H1 (cell line): ENCODE data around the gene MMD. TPM values are rescaled to one million over a fixed set of nuclear protein-coding genes. Genes with fewer than 3 reads are reported as not detected.

Source experiments
- CTCF ChIA-PET: fragments of 300-600 bp; sonication (Branson Sonifier 250); formaldehyde crosslinking; loops from one replicate; lab custom pipeline; 2021; ENCODE audit not compliant: partially characterized antibody; lab: Charles Lee
- POLR2A ChIA-PET: fragments of 300-600 bp; sonication (Branson Sonifier 250); formaldehyde crosslinking; loops from one replicate; lab custom pipeline; 2021; ENCODE audit warnings: inconsistent platforms; ENCODE audit not compliant: partially characterized antibody; lab: Charles Lee
- DNase-seq, 2 experiments: peaks; one replicate each; pipeline versions ENCODE4 v3.0.0 to v3.0.0-alpha.2; 2010 to 2022; ENCODE audit warnings: low spot score in 2 of 2, low read depth in 1 of 2, mixed read lengths in 1 of 2
- FAIRE-seq: peaks from 2 replicates; lab custom pipeline; 2011; peaks lifted over from hg19 to GRCh38; lab: Jason Lieb, UNC
- H2AFZ ChIP-seq: 2 replicates; pipeline ENCODE4 v1.8.1; 2012; ENCODE audit warnings: low read length, inconsistent platforms
- H2AK5ac ChIP-seq: 2 replicates; pipeline ENCODE4 v1.6.1; 2013; ENCODE audit warnings: low read depth, low read length
- H2BK120ac ChIP-seq: replicated peaks from 2 replicates; pipeline ENCODE3; 2013; ENCODE audit warnings: low read depth, low read length, inconsistent platforms
- H2BK12ac ChIP-seq: 2 replicates; pipeline ENCODE4 v1.6.1; 2013; ENCODE audit warnings: low read depth, low read length
- H2BK15ac ChIP-seq: 2 replicates; pipeline ENCODE4 v1.6.1; 2013; ENCODE audit warnings: low read length
- H2BK20ac ChIP-seq: 2 replicates; pipeline ENCODE4 v1.6.1; 2013; ENCODE audit warnings: low read length
- H2BK5ac ChIP-seq: 2 replicates; pipeline ENCODE4 v1.6.1; 2013; ENCODE audit warnings: low read depth, low read length
- H3K14ac ChIP-seq: 2 replicates; pipeline ENCODE4 v1.6.1; 2013; ENCODE audit warnings: inconsistent platforms; ENCODE audit not compliant: insufficient read length
- H3K18ac ChIP-seq: 2 replicates; pipeline ENCODE4 v1.6.1; 2013; ENCODE audit warnings: low read length; ENCODE audit errors: extremely low read depth
- H3K23ac ChIP-seq: 2 replicates; pipeline ENCODE4 v1.6.1; 2013; ENCODE audit warnings: inconsistent platforms; ENCODE audit not compliant: insufficient read length
- H3K23me2 ChIP-seq: 2 replicates; pipeline ENCODE4 v1.6.1; 2013; ENCODE audit warnings: low read depth, low read length
- H3K27ac ChIP-seq: 2 replicates; pipeline ENCODE4 v1.6.1; 2011; ENCODE audit warnings: low read depth, low read length, inconsistent platforms
- H3K27me3 ChIP-seq, 4 experiments: replicated peaks in 1 of 4; 1 replicate in 1 of 4; 2 replicates in 3 of 4; pipeline versions ENCODE4 v1.6.1 to v1.8.1; 2011 to 2013; ENCODE audit warnings: low read length in 3 of 4, mild to moderate bottlenecking in 3 of 4, inconsistent platforms in 2 of 4, mixed read lengths in 2 of 4, moderate library complexity in 1 of 4; ENCODE audit not compliant: control insufficient read depth in 3 of 4, insufficient read depth in 3 of 4; ENCODE audit errors: extremely low read depth in 1 of 4
- H3K36me3 ChIP-seq, 4 experiments: 2 replicates each; pipeline versions ENCODE4 v1.6.1 to v1.8.1; 2011 to 2013; ENCODE audit warnings: mild to moderate bottlenecking in 4 of 4, low read length in 3 of 4, moderate library complexity in 2 of 4, control low read depth in 1 of 4, inconsistent platforms in 1 of 4; ENCODE audit not compliant: insufficient read depth in 4 of 4, control insufficient read depth in 2 of 4
- H3K4ac ChIP-seq: replicated peaks from 2 replicates; pipeline ENCODE3; 2013; ENCODE audit warnings: low read length, low read depth, mixed read lengths, inconsistent platforms; ENCODE audit not compliant: insufficient read length
- H3K4me1 ChIP-seq, 4 experiments: replicated peaks in 1 of 4; 1 replicate in 1 of 4; 2 replicates in 3 of 4; pipeline versions ENCODE4 v1.6.1 to v1.8.1; 2011 to 2013; ENCODE audit warnings: low read length in 3 of 4, inconsistent platforms in 2 of 4, mixed read lengths in 1 of 4; ENCODE audit not compliant: insufficient read depth in 4 of 4, control insufficient read depth in 3 of 4
- H3K4me2 ChIP-seq, 2 experiments: 2 replicates each; pipeline versions ENCODE4 v1.6.1 to v1.8.1; 2011 to 2013; ENCODE audit warnings: low read depth in 2 of 2, low read length in 2 of 2, control low read depth in 1 of 2, inconsistent platforms in 1 of 2, mild to moderate bottlenecking in 1 of 2; ENCODE audit not compliant: insufficient read depth in 1 of 2
- H3K4me3 ChIP-seq, 4 experiments: fragments of 200-600, 300-600 bp in 1 of 4; sonication (generic), shearing (Covaris generic), sonication (Bioruptor Twin) in 1 of 4; 2 replicates each; pipeline versions ENCODE4 v1.5.1 to v1.8.1; 2011 to 2016; ENCODE audit warnings: low read length in 4 of 4, low read depth in 3 of 4, control low read depth in 2 of 4, inconsistent platforms in 2 of 4, mild to moderate bottlenecking in 2 of 4, mixed read lengths in 1 of 4, moderate library complexity in 1 of 4; ENCODE audit not compliant: insufficient read depth in 2 of 4; ENCODE audit errors: extremely low read depth in 1 of 4
- H3K56ac ChIP-seq: replicated peaks from 2 replicates; pipeline ENCODE3; 2013; ENCODE audit warnings: low read depth, mild to moderate bottlenecking, mixed read lengths, low read length, inconsistent platforms; ENCODE audit not compliant: insufficient read length
- H3K79me1 ChIP-seq: 2 replicates; pipeline ENCODE4 v1.6.1; 2013; ENCODE audit warnings: low read depth, low read length, control low read depth
- H3K79me2 ChIP-seq, 2 experiments: 2 replicates each; pipeline versions ENCODE4 v1.6.1 to v1.8.1; 2012 to 2013; ENCODE audit warnings: low read length in 2 of 2, mild to moderate bottlenecking in 2 of 2, inconsistent platforms in 1 of 2; ENCODE audit not compliant: insufficient read depth in 2 of 2, control insufficient read depth in 1 of 2
- H3K9ac ChIP-seq, 4 experiments: replicated peaks in 1 of 4; 1 replicate in 1 of 4; 2 replicates in 3 of 4; pipeline versions ENCODE4 v1.6.1 to v1.8.1; 2011 to 2013; ENCODE audit warnings: low read depth in 3 of 4, low read length in 3 of 4, control low read depth in 2 of 4, mild to moderate bottlenecking in 2 of 4, moderate library complexity in 2 of 4, inconsistent platforms in 1 of 4; ENCODE audit errors: extremely low read depth in 1 of 4
- H3K9me3 ChIP-seq, 2 experiments: 2 replicates each; pipeline versions ENCODE4 v1.6.1 to v1.8.1; 2012 to 2013; ENCODE audit warnings: mild to moderate bottlenecking in 2 of 2, moderate library complexity in 2 of 2, control low read depth in 1 of 2, inconsistent platforms in 1 of 2, low read depth in 1 of 2, low read length in 1 of 2, mixed read lengths in 1 of 2; ENCODE audit not compliant: insufficient read depth in 2 of 2
- H4K20me1 ChIP-seq, 2 experiments: replicated peaks in 1 of 2; 2 replicates each; pipeline versions ENCODE3 to v1.8.1; 2011 to 2013; ENCODE audit warnings: inconsistent platforms in 2 of 2, low read length in 2 of 2, mild to moderate bottlenecking in 1 of 2; ENCODE audit not compliant: insufficient read depth in 2 of 2, control insufficient read depth in 1 of 2
- H4K5ac ChIP-seq: 2 replicates; pipeline ENCODE4 v1.6.1; 2013; ENCODE audit warnings: low read length, low read depth, mixed read lengths, inconsistent platforms; ENCODE audit not compliant: insufficient read length
- H4K8ac ChIP-seq: 2 replicates; pipeline ENCODE4 v1.8.0; 2013; ENCODE audit warnings: mild to moderate bottlenecking, moderate library complexity, low read length, inconsistent platforms; ENCODE audit not compliant: insufficient read depth; ENCODE audit errors: extremely low read depth
- H4K91ac ChIP-seq: replicated peaks from 2 replicates; pipeline ENCODE3; 2013; ENCODE audit warnings: low read length, mixed read lengths, inconsistent platforms; ENCODE audit not compliant: insufficient read length
- BACH1 ChIP-seq: IDR thresholded peaks from 2 replicates; pipeline ENCODE4 v1.6.1; 2012; ENCODE audit warnings: low read length, improper control_type of control experiment
- BRCA1 ChIP-seq: IDR thresholded peaks from 2 replicates; pipeline ENCODE4 v1.6.1; 2012; ENCODE audit warnings: low read depth, low read length, improper control_type of control experiment
- CEBPB ChIP-seq: IDR thresholded peaks from 2 replicates; pipeline ENCODE4 v1.6.1; 2012; ENCODE audit warnings: low read depth, low read length
- EZH2 ChIP-seq: fragments of 200-600 bp; sonication (generic); IDR thresholded peaks from 2 replicates; pipeline ENCODE4 v1.7.1; 2012; ENCODE audit warnings: low read depth, mild to moderate bottlenecking, moderate library complexity, low read length, inconsistent platforms; ENCODE audit not compliant: severe bottlenecking
- KDM5A ChIP-seq: fragments of 200-600 bp; IDR thresholded peaks from 2 replicates; pipeline ENCODE4 v1.7.1; 2012; ENCODE audit warnings: mild to moderate bottlenecking, low read length, inconsistent platforms, mixed read lengths
- NRF1 ChIP-seq: IDR thresholded peaks from 2 replicates; pipeline ENCODE4 v1.6.1; 2011; ENCODE audit warnings: mild to moderate bottlenecking, low read depth, low read length, improper control_type of control experiment
- PHF8 ChIP-seq: fragments of 200-600 bp; sonication (generic); conservative IDR thresholded peaks from 2 replicates; pipeline ENCODE4 v1.7.1; 2012; ENCODE audit warnings: low read depth, mild to moderate bottlenecking, inconsistent platforms, low read length, moderate library complexity
- RAD21 ChIP-seq, 2 experiments: IDR thresholded peaks in 1 of 2; conservative IDR thresholded peaks in 1 of 2; 2 replicates each; pipeline ENCODE4 v1.6.1; 2011; ENCODE audit warnings: low read depth in 2 of 2, low read length in 2 of 2, improper control_type of control experiment in 1 of 2, inconsistent platforms in 1 of 2, mild to moderate bottlenecking in 1 of 2, moderate library complexity in 1 of 2
- SIRT6 ChIP-seq: IDR thresholded peaks from one replicate; pipeline ENCODE4 v1.7.1; 2012; ENCODE audit warnings: low read length, inconsistent platforms
- TAF7 ChIP-seq: optimal IDR thresholded peaks from 2 replicates; pipeline ENCODE3; 2011; ENCODE audit warnings: low read depth, mild to moderate bottlenecking, inconsistent platforms, low read length, moderate library complexity, borderline replicate concordance
- WGBS, 2 experiments: shearing (Covaris generic) in 1 of 2; methylation state at CpG; one replicate each; pipeline versions ENCODE4 v1.1.6 to v1.1.7; 2013 to 2015; ENCODE audit warnings: low lambda C conversion rate in 2 of 2, mixed read lengths in 2 of 2, inconsistent platforms in 1 of 2, low coverage in 1 of 2, missing lambda C conversion rate in 1 of 2; ENCODE audit not compliant: insufficient replicate concordance in 2 of 2, insufficient coverage in 1 of 2, insufficient read length in 1 of 2; ENCODE audit errors: extremely low coverage in 1 of 2, missing lambda C conversion rate in 1 of 2; 5-methylcytosine and 5-hydroxymethylcytosine counted together
- polyA plus RNA-seq, 7 experiments: library from polyadenylated mRNA; depleted of rRNA in 3 of 7; stranded (reverse) in 5 of 7; unstranded in 2 of 7; fragments of >200 nt in 5 of 7; fragments of 200-250 nt in 2 of 7; gene quantifications; 1 replicate in 5 of 7; 2 replicates in 1 of 7; 4 replicates in 1 of 7; pipeline versions ENCODE4 v1.2.1 to v1.2.3, GENCODE V29; 2011 to 2013; ENCODE audit warnings: missing spikeins in 2 of 7, mixed read lengths in 2 of 7
- total RNA-seq: library from RNA; stranded (reverse); fragmentation: NEBNext Ultra II Directional; extraction: Animal tissue kit (Norgen Biotek cat#: 25700); gene quantifications from 2 replicates; pipeline ENCODE4 v1.2.1, GENCODE V29; 2021

Gene MMD
- total and polyA plus RNA-seq, 2 of the 8 experiments (the other 6 are each of a cell fraction or from before 2014, with no cell fraction given) = 28.2 to 37.8 TPM

- Histone ChIP-seq H4K20me1 (peaks cover 0 to 1% of the 10 kb centered on the region in 2 experiments), H3K56ac (no peak overlapping the region), H3K9me3 (no peaks in the 10 kb centered on the region), H3K18ac (no peak overlapping the region), H2BK5ac (no peak overlapping the region), H4K91ac (no peak overlapping the region), H2BK20ac (no peak overlapping the region), H3K14ac (no peak overlapping the region), H2AFZ (no peak overlapping the region), H2BK15ac (no peak overlapping the region), H3K27ac (no peak overlapping the region), H3K4me1 (no peaks in the 10 kb centered on the region), H3K4me2 (no peak overlapping the region), H3K23me2 (no peaks in the 10 kb centered on the region), H4K5ac (no peak overlapping the region), H3K36me3 (peaks cover 26 to 70% (median 50%) of the 10 kb centered on the region in 4 experiments), H3K79me2 (peaks cover 0 to 23% of the 10 kb centered on the region in 2 experiments; a peak in 2 of 4 replicates), H4K8ac (no peak overlapping the region), H3K23ac (no peak overlapping the region), H3K79me1 (no peaks in the 10 kb centered on the region), H3K4ac (no peak overlapping the region), H2BK12ac (no peak overlapping the region), H3K4me3 (no peak overlapping the region), H2BK120ac (no peak overlapping the region), H3K9ac (no peak overlapping the region), H3K27me3 (no peaks in the 10 kb centered on the region), H2AK5ac (no peak overlapping the region)
- TF ChIP-seq RAD21 (IDR thresholded peaks at IDR 0.05 in 1 of 2, conservative IDR thresholded peaks at IDR 0.05 in 1 of 2; ENCODE audit: low read depth in 2 of 2, low read length in 2 of 2) (no peak), EZH2 (no peak), BRCA1 (no peak), PHF8 (no peak), SIRT6 (no peak), NRF1 (no peak), CEBPB (no peak), KDM5A (no peak), TAF7 (no peak), BACH1 (no peak)
- ChIA-PET POLR2A (interaction anchor here (2.3 kb wide), 1 partner anchor 10 kb away, joined by 7 read pairs; the partner anchor contains the start of gene MMD), CTCF (interaction anchor here (0.8 to 1.5 kb wide), 3 partner anchors 13 to 75 kb away, joined by 3 to 4 read pairs (median 4); no protein-coding TSS in a partner anchor)
- 87% methylated on average over 1 of the region's 1 CpG; no CpG with 5 or more reads in 1 of the 2 experiments for WGBS, 2 experiments
- FAIRE-seq (no peak), DNase-seq (no peak)
Measured at GRCh38 chr17:55411463-55411855, 10.2 kb downstream of the MMD start.
